HG02943 (cell line): ENCODE data around the gene GLTPD2.
"Not testable (repeated sequence)": the region's sequence is repeated elsewhere in the genome, so short reads cannot be mapped to it uniquely, and the experiment has no call there.

ENCODE experiments used
- ATAC-seq: cut with Tn5 transposase; IDR thresholded peaks from one replicate; pipeline ENCODE4 v1.9.1; 2021; ENCODE audit warnings: mild to moderate bottlenecking, low read depth, moderate library complexity; ENCODE audit not compliant: unreplicated experiment

GLTPD2 gene

GRCh38 chr17:4806777-4807604, 18.2 kb downstream of the GLTPD2 start, which contains the start of gene PLD2:
Gene PLD2, plus strand, starts transcription at chr17:4807152. Its CDS starts 621 bp downstream, at chr17:4807773.
- ATAC-seq: peak; percentile 90

- no peak for ATAC-seq
Measured at GRCh38 chr17:4807605-4808377, 19.0 kb downstream of the GLTPD2 start.

- no peak for ATAC-seq
Measured at GRCh38 chr17:4808378-4808767, 19.6 kb downstream of the GLTPD2 start.

- ATAC-seq: no peak
Measured at GRCh38 chr17:4810696-4811290, 22.0 kb downstream of the GLTPD2 start.

- no peak for ATAC-seq
Measured at GRCh38 chr17:4811471-4811870, 22.7 kb downstream of the GLTPD2 start.

- no peak for ATAC-seq
Measured at GRCh38 chr17:4812690-4813089, 23.9 kb downstream of the GLTPD2 start.

GRCh38 chr17:4815043-4815675, 26.4 kb downstream of the GLTPD2 start:
- ATAC-seq: no peak

GRCh38 chr17:4816826-4817225, 28.1 kb downstream of the GLTPD2 start:
- ATAC-seq: no peak

GRCh38 chr17:4818276-4818675, 29.5 kb downstream of the GLTPD2 start:
- ATAC-seq: no peak

GRCh38 chr17:4822835-4823234, 34.1 kb downstream of the GLTPD2 start:
- ATAC-seq: no peak

- ATAC-seq: no peak
Measured at GRCh38 chr17:4823373-4824089, 34.8 kb downstream of the GLTPD2 start.

- no peak for ATAC-seq
Measured at GRCh38 chr17:4827399-4827798, 38.6 kb downstream of the GLTPD2 start.

- ATAC-seq: not testable (repeated sequence)
Measured at GRCh38 chr17:4832829-4833177, 44.0 kb downstream of the GLTPD2 start.

GRCh38 chr17:4833178-4833940, 44.6 kb downstream of the GLTPD2 start, which contains the start of gene MINK1:
Gene MINK1, plus strand, starts transcription at chr17:4833340. Its CDS starts 244 bp downstream, at chr17:4833584.
- peak; percentile 75 for ATAC-seq

- no peak for ATAC-seq
Measured at GRCh38 chr17:4833941-4834680, 45.3 kb downstream of the GLTPD2 start.

GRCh38 chr17:4834681-4835020, 45.9 kb downstream of the GLTPD2 start:
- ATAC-seq: no peak

GRCh38 chr17:4836221-4836620, 47.5 kb downstream of the GLTPD2 start:
- no peak for ATAC-seq

- ATAC-seq: no peak
Measured at GRCh38 chr17:4837471-4838308, 48.9 kb downstream of the GLTPD2 start.
